K562 (cell line): ENCODE results near the gene PRSS12. TPM values are rescaled to one million over a fixed set of nuclear protein-coding genes. Genes with fewer than 3 reads are reported as not detected.
"Not testable (repeated sequence)": the region's sequence is repeated elsewhere in the genome, so short reads cannot be mapped to it uniquely, and the experiment has no call there.

Experiments used
- ATAC-seq: fragments of 200-7000 bp; cut with Tn5 transposase; 3 replicates; pipeline ENCODE4 v1.9.1; 2020; ENCODE audit warnings: moderate library complexity
- BruUV-seq: library from RNA; stranded (reverse); fragments of 400-500 nt; replicated peaks from 2 replicates; lab custom pipeline; 2021; lab: Mats Ljungman, UMichigan
- CTCF ChIA-PET: fragments of 300-600 bp; formaldehyde crosslinking; extraction: SDS; loops from one replicate; lab custom pipeline; 2021; ENCODE audit warnings: low intra/inter-chr PET ratio; lab: Yijun Ruan, JAX
- POLR2A ChIA-PET: fragments of 300-600, 350-650 bp; sonication (Branson Sonifier 250); formaldehyde crosslinking; extraction: SDS; loops from one replicate; lab custom pipeline; 2021; ENCODE audit warnings: antibody characterized with exemption, inconsistent platforms; lab: Yijun Ruan, JAX
- DNase-seq, 4 experiments: peaks; one replicate each; pipeline versions ENCODE4 v3.0.0 to v3.0.0-alpha.2; 2011 to 2018; ENCODE audit warnings: low spot score in 3 of 4, mixed read lengths in 3 of 4; ENCODE audit errors: extremely low read depth in 1 of 4
- FAIRE-seq: peaks from 2 replicates; lab custom pipeline; 2011; peaks lifted over from hg19 to GRCh38; lab: Jason Lieb, UNC
- H2AFZ ChIP-seq: 2 replicates; pipeline ENCODE4 v1.6.0; 2011; ENCODE audit warnings: low read depth, low read length, control low read depth, inconsistent platforms
- H3K27ac ChIP-seq: fragments of 200-600 bp; 3 replicates; pipeline ENCODE4 v1.8.0; 2011; ENCODE audit warnings: low read depth, mild to moderate bottlenecking, control low read depth, inconsistent platforms, low read length, moderate library complexity, mixed read lengths; ENCODE audit errors: extremely low read depth
- H3K27me3 ChIP-seq, 2 experiments: fragments of 300-600 bp in 1 of 2; 2 replicates in 1 of 2; 3 replicates in 1 of 2; pipeline versions ENCODE4 v1.6.0 to v1.8.0; 2011; ENCODE audit warnings: inconsistent platforms in 2 of 2, low read length in 2 of 2, mild to moderate bottlenecking in 1 of 2, mixed read lengths in 1 of 2, moderate library complexity in 1 of 2; ENCODE audit not compliant: control insufficient read depth in 2 of 2, insufficient read depth in 2 of 2
- H3K36me3 ChIP-seq: fragments of 300-600 bp; 3 replicates; pipeline ENCODE4 v1.8.0; 2011; ENCODE audit warnings: mild to moderate bottlenecking, low read length, inconsistent platforms; ENCODE audit not compliant: control insufficient read depth, insufficient read depth
- H3K4me1 ChIP-seq, 2 experiments: fragments of 200-600 bp in 1 of 2; replicated peaks in 1 of 2; 2 replicates in 1 of 2; 3 replicates in 1 of 2; pipeline versions ENCODE4 v1.5.1 to v1.8.0; 2011; ENCODE audit warnings: inconsistent platforms in 2 of 2, low read length in 2 of 2, mild to moderate bottlenecking in 1 of 2, mixed read lengths in 1 of 2, moderate library complexity in 1 of 2; ENCODE audit not compliant: control insufficient read depth in 2 of 2, insufficient read depth in 2 of 2
- H3K4me2 ChIP-seq: 2 replicates; pipeline ENCODE4 v1.6.1; 2011; ENCODE audit warnings: low read length, control low read depth, inconsistent platforms, mixed read lengths; ENCODE audit not compliant: insufficient read depth
- H3K4me3 ChIP-seq: fragments of 200-600 bp; sonication (generic), shearing (Covaris generic); 2 replicates; pipeline ENCODE4 v1.5.1; 2016; ENCODE audit warnings: control low read depth, inconsistent platforms
- H3K79me2 ChIP-seq: fragments of 200-600 bp; 3 replicates; pipeline ENCODE4 v1.8.0; 2011; ENCODE audit warnings: low read length, inconsistent platforms; ENCODE audit not compliant: control insufficient read depth, insufficient read depth
- H3K9ac ChIP-seq, 2 experiments: 2 replicates each; pipeline versions ENCODE4 v1.6.0 to v1.6.1; 2011; ENCODE audit warnings: low read depth in 2 of 2, low read length in 2 of 2, control low read depth in 1 of 2, inconsistent platforms in 1 of 2, mild to moderate bottlenecking in 1 of 2, mixed read lengths in 1 of 2; ENCODE audit not compliant: insufficient read depth in 1 of 2
- H3K9me1 ChIP-seq: one replicate; pipeline ENCODE4 v1.6.0; 2011; ENCODE audit warnings: inconsistent platforms, mild to moderate bottlenecking, low read length, moderate library complexity; ENCODE audit not compliant: control insufficient read depth, insufficient read depth
- H3K9me3 ChIP-seq: replicated peaks from 2 replicates; pipeline ENCODE4 v1.5.1; 2011; ENCODE audit warnings: low read depth, low read length, inconsistent platforms; ENCODE audit not compliant: control insufficient read depth, insufficient read depth
- H4K20me1 ChIP-seq: replicated peaks from 2 replicates; pipeline ENCODE4 v1.6.1; 2011; ENCODE audit warnings: low read length, inconsistent platforms, mixed read lengths; ENCODE audit not compliant: control insufficient read depth, insufficient read depth
- ATF7 ChIP-seq: fragments of 450-650 bp; IDR thresholded peaks from 2 replicates; pipeline ENCODE4 v1.7.1; 2014; ENCODE audit warnings: mild to moderate bottlenecking, moderate library complexity
- BRCA1 ChIP-seq, 2 experiments: fragments of 450-650 bp in 1 of 2; sonication (generic) in 1 of 2; formaldehyde crosslinking in 1 of 2; IDR thresholded peaks; 2 replicates each; pipeline versions ENCODE4 v1.5.0 to v1.6.1; 2017 to 2020; ENCODE audit warnings: mild to moderate bottlenecking in 1 of 2, missing genetic modification reagents in 1 of 2
- CBX3 ChIP-seq, 2 experiments: IDR thresholded peaks; 1 replicate in 1 of 2; 2 replicates in 1 of 2; pipeline ENCODE4 v1.6.1; 2012; ENCODE audit warnings: inconsistent platforms in 2 of 2, low read length in 2 of 2, borderline replicate concordance in 1 of 2, control low read depth in 1 of 2
- ELF4 ChIP-seq: fragments of 450-650 bp; formaldehyde crosslinking; IDR thresholded peaks from 2 replicates; pipeline ENCODE4 v1.4.0; 2022; ENCODE audit warnings: missing genetic modification characterization
- NFYB ChIP-seq: IDR thresholded peaks from 2 replicates; pipeline ENCODE4 v1.6.1; 2011; ENCODE audit warnings: mild to moderate bottlenecking, moderate library complexity; ENCODE audit not compliant: insufficient read length; ENCODE audit errors: extremely low read depth
- RBM15 ChIP-seq: fragments of 200-400 bp; formaldehyde crosslinking; IDR thresholded peaks from 2 replicates; pipeline ENCODE4 v1.6.1; 2018; ENCODE audit warnings: mild to moderate bottlenecking, low read length, moderate library complexity; ENCODE audit not compliant: insufficient read depth
- ZBTB5 ChIP-seq: fragments of 450-650 bp; IDR thresholded peaks from 2 replicates; pipeline ENCODE4 v1.6.1; 2017; ENCODE audit warnings: antibody characterized with exemption
- ZNF184 ChIP-seq: sonication (generic); formaldehyde crosslinking; IDR thresholded peaks from 2 replicates; pipeline ENCODE4 v1.5.0; 2020; ENCODE audit warnings: missing genetic modification reagents
- WGBS: fragments of 100-300 bp; shearing (Covaris generic); methylation state at CpG from one replicate; pipeline ENCODE4 v1.1.6; 2016; ENCODE audit warnings: low coverage, mixed read lengths; ENCODE audit not compliant: insufficient coverage; ENCODE audit errors: missing lambda C conversion rate; 5-methylcytosine and 5-hydroxymethylcytosine counted together
- in situ Hi-C: fragments of 300-500 bp; cut with MboI; formaldehyde crosslinking; loops from 4 replicates; pipeline ENCODE4 v1.15.0; 2018; ENCODE audit warnings: inconsistent platforms, mixed read lengths
- intact Hi-C: fragments of 100-400 bp; cut with micrococcal nuclease; formaldehyde crosslinking; loops from 2 replicates; pipeline ENCODE4 v1.14.2; 2022
- polyA plus RNA-seq, 8 experiments: library from polyadenylated mRNA; depleted of rRNA in 4 of 8; stranded (reverse) in 5 of 8; unstranded in 3 of 8; fragments of >200 nt; fragmentation: Nextera tagmentation in 2 of 8; fragmentation: Illumina TruSeq in 1 of 8; extraction: Ambion mirVana in 2 of 8; extraction: Trizol in 1 of 8; gene quantifications; 2 replicates each; pipeline versions ENCODE4 v1.2.1 to v1.2.3, GENCODE V29; 2011 to 2014; ENCODE audit warnings: inconsistent platforms in 1 of 8, missing spikeins in 1 of 8
- total RNA-seq, 7 experiments: library from RNA; depleted of rRNA in 6 of 7; stranded (reverse); fragments of >200 nt in 6 of 7; fragmentation: Illumina TruSeq in 2 of 7; extraction: Trizol in 2 of 7; gene quantifications; 2 replicates each; pipeline versions ENCODE4 v1.2.1 to v1.2.3, GENCODE V29; 2011 to 2021; ENCODE audit warnings: low replicate concordance in 1 of 7

Gene PRSS12
- total and polyA plus RNA-seq, 9 of the 15 experiments (the other 6 are each of a cell fraction or from before 2014, with no cell fraction given), result 0.06 to 0.11 (median 0.09) TPM; not detected in 6

GRCh38 chr4:118392509-118392908 lies 39.7 kb upstream of the PRSS12 start:
- TF ChIP-seq NFYB, result peak; percentile 51
- H3K4me3 ChIP-seq, H3K9me3 ChIP-seq, POLR2A ChIA-PET, intact Hi-C loops, DNase-seq, H3K79me2 ChIP-seq, CTCF ChIA-PET, H3K4me1 ChIP-seq, H3K9me1 ChIP-seq, H4K20me1 ChIP-seq, FAIRE-seq, H3K27ac ChIP-seq, H3K4me2 ChIP-seq, BruUV-seq, H3K27me3 ChIP-seq, H3K36me3 ChIP-seq, H2AFZ ChIP-seq, ATAC-seq, H3K9ac ChIP-seq, in situ Hi-C loops: not testable (repeated sequence)
- WGBS, result 0% methylated on average over 5 of the region's 5 CpGs

- Histone ChIP-seq H3K36me3 (no peaks in the 10 kb centered on the region), H3K9me1 (no peaks in the 10 kb centered on the region), H3K27me3 (no peaks in the 10 kb centered on the region), H4K20me1 (no peaks in the 10 kb centered on the region), H2AFZ (no peak overlapping the region), H3K9ac (no peak overlapping the region), H3K79me2 (no peaks in the 10 kb centered on the region), H3K4me3 (no peak overlapping the region), H3K9me3 (no peaks in the 10 kb centered on the region), H3K4me2 (no peak overlapping the region), H3K4me1 (no peaks in the 10 kb centered on the region), H3K27ac (no peak overlapping the region)
- no peak for ATAC-seq
- 0% methylated on average over 2 of the region's 2 CpGs for WGBS
- DNase-seq, result no peak
- ChIA-PET POLR2A (no interaction called here), CTCF (no interaction called here)
- in situ Hi-C loops (no loop called here), intact Hi-C loops (no loop called here)
- TF ChIP-seq ELF4 (CRISPR knock-in tag) (no peak), BRCA1 (IDR thresholded peaks at IDR 0.05) (no peak), BRCA1 (CRISPR knock-in tag; IDR thresholded peaks at IDR 0.05) (no peak), RBM15 (no peak), ZBTB5 (no peak), CBX3 (IDR thresholded peaks at IDR 0.05; ENCODE audit: borderline replicate concordance in 1 of 2, low read length in 2 of 2) (no peak), ZNF184 (CRISPR knock-in tag) (no peak), ATF7 (no peak)
- BruUV-seq, result no TSS peak
- no peak for FAIRE-seq
Observed at GRCh38 chr4:118390121-118390520, 37.3 kb upstream of the PRSS12 start.
